ENCODE results near the gene RAD51. TPM values are rescaled to one million over a fixed set of nuclear protein-coding genes. Genes with fewer than 3 reads are reported as not detected.

RAD51 gene
- total and polyA plus RNA-seq, 5 donors = 0.20 to 1.4 (median 0.42) TPM

DNA sequence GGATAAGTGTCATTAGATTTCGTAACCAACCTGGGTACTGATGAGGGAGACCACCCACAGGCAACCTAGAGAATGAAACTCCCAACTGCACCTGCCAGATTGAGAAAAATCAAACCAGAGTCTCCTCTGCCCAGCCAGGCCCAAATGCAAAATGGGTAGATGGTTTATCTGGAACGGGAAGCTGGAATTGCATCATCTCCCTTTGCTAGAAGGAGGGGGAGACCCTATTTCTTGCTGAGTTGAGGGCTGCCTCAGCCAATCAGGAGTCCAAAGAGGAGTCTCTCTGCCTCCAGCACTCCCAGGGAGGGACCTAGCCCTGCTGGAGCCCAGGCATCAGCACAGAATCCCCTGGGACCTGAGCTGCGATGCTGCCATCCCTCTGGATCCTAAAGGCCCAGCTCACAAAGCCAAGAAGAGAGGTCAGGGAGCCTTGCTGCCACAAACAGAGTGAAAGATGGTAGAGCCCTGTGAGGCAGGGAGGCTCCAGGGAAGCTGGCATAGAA lies 52.0 kb downstream of the RAD51 start:
- ATAC-seq (peak; percentile 36 to 48), DNase-seq (no peak)
- Histone ChIP-seq H3K4me1 (ENCODE audit: control insufficient read depth, insufficient read depth, low read length) (peaks cover 2% of the 10 kb centered on the region), H3K9me3 (ENCODE audit: control insufficient read depth, low read length) (no peaks in the 10 kb centered on the region), H3K27ac (ENCODE audit: low read length) (no peak overlapping the region), H3K27me3 (ENCODE audit: control insufficient read depth, insufficient read depth) (no peaks in the 10 kb centered on the region), H3K4me3 (ENCODE audit: low read length) (no peak overlapping the region)
- intact Hi-C loops (cut with DNase I) = no loop called here
- WGBS = 61% methylated on average over 3 of the region's 3 CpGs

DNA sequence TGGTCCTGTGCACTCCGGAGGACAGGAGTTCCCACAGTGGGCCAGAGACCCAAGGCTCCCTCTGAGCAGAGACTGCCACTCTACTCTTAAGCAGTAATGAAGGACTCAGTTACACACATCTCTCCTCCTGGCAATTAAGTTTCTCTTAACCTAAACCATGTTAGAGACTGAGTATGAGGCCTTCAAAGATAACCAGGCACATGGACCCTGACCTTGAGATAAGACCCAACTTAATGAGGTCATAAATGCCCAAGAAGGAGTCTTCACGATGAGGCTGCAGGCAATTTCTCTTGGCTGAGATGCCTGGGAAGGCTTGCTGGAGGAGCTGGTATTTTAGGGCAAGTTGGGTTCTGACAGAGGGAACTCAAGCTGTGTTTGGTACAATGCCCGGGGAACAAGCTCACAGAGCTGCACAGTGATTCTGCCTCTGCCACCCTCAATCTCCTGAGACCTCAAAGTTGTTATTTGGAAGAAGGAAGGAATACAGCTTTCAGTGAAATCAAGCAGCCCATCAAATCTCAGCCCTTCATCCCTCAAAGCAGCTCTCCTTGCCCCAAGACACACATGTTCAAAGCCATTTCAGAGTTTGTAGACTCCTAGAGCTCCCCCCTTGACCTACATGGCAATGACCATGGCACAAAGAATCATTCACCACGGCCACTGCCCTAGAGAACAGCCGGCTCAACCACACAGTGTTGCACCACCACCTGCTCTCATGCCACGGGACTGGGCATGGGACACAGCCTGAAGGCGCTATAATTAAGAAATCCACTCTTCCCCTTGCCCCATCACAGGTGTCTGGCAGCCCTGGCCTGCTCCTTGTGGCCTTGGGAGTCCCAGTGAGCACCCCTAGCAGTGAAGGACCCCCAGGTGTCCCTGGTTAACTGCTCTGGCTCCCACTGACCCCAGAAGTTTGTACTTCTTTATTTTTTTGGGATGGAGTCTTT lies 53.0 kb downstream of the RAD51 start:
- Histone ChIP-seq H3K27ac (ENCODE audit: low read length) (no peak overlapping the region), H3K4me3 (ENCODE audit: low read length) (no peak overlapping the region), H3K4me1 (ENCODE audit: control insufficient read depth, insufficient read depth, low read length) (peaks cover 2% of the 10 kb centered on the region), H3K27me3 (ENCODE audit: control insufficient read depth, insufficient read depth) (no peaks in the 10 kb centered on the region), H3K9me3 (ENCODE audit: control insufficient read depth, low read length) (no peaks in the 10 kb centered on the region)
- WGBS = 77% methylated on average over 7 of the region's 7 CpGs
- ATAC-seq (no peak), DNase-seq (no peak)
- intact Hi-C loops (cut with DNase I) = no loop called here

DNA sequence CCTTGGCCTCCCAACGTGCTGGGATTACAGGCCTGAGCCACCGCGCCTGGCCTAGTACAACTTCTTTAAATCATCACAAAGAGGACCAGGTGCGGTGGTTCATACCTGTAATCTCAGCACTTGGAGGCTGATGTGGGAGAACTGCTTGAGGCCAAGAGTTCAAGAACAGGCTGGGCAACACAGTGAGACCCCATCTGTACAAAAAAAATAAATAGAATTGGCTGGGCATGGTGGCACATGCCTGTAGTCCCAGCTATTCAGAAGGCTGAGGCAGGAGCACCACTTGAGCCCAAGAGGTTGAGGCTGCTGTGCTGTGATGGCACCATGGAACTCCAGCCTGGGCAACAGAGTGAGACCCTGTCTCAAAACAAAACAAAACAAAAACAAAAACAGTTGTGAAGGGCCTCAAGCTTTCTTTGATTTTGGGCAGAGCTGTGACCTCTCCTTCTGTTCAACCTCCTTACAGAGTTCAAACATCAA lies 54.2 kb downstream of the RAD51 start:
- ATAC-seq = no peak

DNA sequence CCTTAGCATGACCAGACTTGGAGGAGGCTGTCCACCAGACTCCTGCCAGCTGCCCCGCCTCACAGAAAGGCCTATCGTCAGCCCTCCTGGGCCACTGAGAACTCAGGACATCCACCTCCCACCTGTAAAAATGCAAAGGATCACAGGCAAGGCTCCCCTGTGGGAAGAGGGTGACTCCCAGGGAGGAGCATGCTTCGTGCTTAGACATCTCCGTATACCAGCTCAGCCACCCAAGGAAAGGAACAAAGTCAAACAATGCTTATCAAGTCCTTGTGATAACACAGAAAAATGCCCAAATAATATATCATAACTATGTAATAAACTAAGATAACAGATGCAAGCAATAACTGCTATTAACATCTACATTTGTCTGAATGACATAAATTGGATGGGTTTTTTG lies 55.9 kb downstream of the RAD51 start:
- ATAC-seq (no peak), DNase-seq (no peak)
- Histone ChIP-seq H3K27ac (ENCODE audit: low read length) (no peak overlapping the region), H3K4me3 (ENCODE audit: low read length) (no peak overlapping the region), H3K27me3 (ENCODE audit: control insufficient read depth, insufficient read depth) (no peaks in the 10 kb centered on the region), H3K9me3 (ENCODE audit: control insufficient read depth, low read length) (no peaks in the 10 kb centered on the region), H3K4me1 (ENCODE audit: control insufficient read depth, insufficient read depth, low read length) (no peaks in the 10 kb centered on the region)
- 92% methylated on average over 4 of the region's 4 CpGs for WGBS
- intact Hi-C loops (cut with DNase I) = no loop called here

More for the DNA sequence above, 54.2 kb downstream of the RAD51 start:
- Histone ChIP-seq H3K4me1 (ENCODE audit: control insufficient read depth, insufficient read depth, low read length) (no peaks in the 10 kb centered on the region), H3K9me3 (ENCODE audit: control insufficient read depth, low read length) (no peaks in the 10 kb centered on the region), H3K27ac (ENCODE audit: low read length) (no peak overlapping the region), H3K4me3 (ENCODE audit: low read length) (no peak overlapping the region), H3K27me3 (ENCODE audit: control insufficient read depth, insufficient read depth) (no peaks in the 10 kb centered on the region)
- 96% methylated on average over 4 of the region's 4 CpGs for WGBS
- no peak for DNase-seq
- intact Hi-C loops (cut with DNase I) = no loop called here

DNA sequence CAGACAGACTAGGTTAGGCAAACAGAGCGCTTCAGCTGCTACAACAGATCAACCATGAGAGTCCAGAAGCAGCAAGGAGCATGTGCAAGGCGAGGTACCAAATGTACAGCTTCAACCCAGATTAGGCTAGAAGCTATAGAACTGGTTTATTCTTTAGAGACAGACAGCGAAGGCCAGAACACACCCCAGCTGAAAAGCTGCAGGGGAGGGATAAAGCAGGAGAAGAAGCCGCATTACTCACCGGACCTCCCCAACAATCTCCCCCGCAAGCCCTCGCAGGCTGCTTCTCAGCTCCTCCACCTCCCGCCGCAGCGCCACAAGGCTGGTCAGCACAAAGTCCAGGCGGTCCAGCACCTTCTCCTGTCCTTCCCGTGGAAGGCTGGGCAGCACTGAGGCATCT lies 56.8 kb downstream of the RAD51 start:
- no peak overlapping the region for H3K27ac ChIP-seq (ENCODE audit: low read length)
- WGBS = 93% methylated on average over 12 of the region's 12 CpGs
- H3K4me1 ChIP-seq (ENCODE audit: control insufficient read depth, insufficient read depth, low read length) = no peaks in the 10 kb centered on the region
- DNase-seq (no peak), ATAC-seq (no peak)
- H3K27me3 ChIP-seq (ENCODE audit: control insufficient read depth, insufficient read depth) = no peaks in the 10 kb centered on the region
- intact Hi-C loops (cut with DNase I) = no loop called here
- no peaks in the 10 kb centered on the region for H3K9me3 ChIP-seq (ENCODE audit: control insufficient read depth, low read length)
- H3K4me3 ChIP-seq (ENCODE audit: low read length) = no peak overlapping the region

DNA sequence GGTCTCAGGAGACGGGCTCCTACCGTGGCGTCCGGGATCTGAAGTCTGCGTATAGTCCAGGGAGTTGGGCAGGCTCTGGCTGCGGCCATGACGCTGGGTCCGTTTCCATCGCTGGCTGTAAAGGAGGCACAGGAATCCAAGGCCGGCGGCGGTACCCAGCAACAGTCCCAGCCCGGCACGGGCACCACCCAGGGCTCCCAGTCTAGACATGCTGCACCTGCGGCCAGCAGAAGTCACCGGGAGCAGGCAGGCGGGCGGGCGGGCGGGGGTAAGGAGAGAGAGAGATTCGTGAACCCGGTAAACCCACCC lies 59.6 kb downstream of the RAD51 start:
- DNase-seq = no peak
- intact Hi-C loops (cut with DNase I) = no loop called here
- under 1% methylated on average over 22 of the region's 22 CpGs for WGBS

DNA sequence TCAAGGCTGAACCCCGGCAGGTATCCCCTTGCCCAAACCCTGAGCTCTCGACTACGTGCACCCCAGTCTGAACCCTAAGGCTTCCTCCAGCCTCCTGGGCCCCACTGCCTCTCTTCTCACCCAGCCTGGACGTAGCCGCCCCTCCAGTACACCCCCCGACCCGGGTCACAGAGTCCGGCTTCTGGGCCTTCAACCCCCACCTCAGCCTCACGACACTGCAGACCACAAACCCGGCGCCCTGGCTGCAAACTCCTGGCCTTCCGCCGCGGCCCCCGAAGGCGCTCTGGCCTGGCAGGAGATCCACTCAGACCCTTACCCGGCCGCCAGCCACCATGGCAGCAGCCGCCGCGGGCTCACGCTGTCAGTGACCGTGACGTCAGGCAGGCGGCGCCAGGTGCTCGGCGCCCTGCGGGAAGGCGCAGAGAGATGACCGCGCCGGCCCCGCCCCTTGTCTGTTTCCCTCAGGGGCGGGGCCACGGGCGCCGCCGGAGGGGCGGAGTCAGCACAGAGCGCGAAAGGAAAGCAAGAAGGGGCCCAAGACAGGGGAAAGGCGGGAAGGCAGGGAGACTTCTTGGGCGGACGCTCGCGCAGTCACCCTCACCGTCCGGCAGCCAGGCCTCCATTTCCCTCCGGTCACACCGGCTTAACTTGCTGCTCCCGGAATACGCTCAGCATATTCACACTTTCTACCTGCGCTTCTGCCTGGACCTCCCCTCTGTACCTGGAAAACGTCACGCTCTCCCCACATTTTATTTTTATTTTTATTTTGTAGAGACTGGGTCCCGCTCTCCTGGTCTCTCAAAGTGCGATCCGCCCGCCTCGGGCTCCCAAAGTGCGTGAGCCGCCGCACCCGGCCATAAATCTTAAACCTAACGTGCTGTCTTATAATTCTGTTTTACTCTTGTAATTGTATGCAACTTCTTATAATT lies 60.2 kb downstream of the RAD51 start, which contains the start of gene RMDN3:
Gene RMDN3, minus strand, starts transcription at position 372 of the 929 bp plus-strand sequence. CDS start 471 bp downstream, outside the sequence.
- Histone ChIP-seq H3K27me3 (ENCODE audit: control insufficient read depth, insufficient read depth) (no peaks in the 10 kb centered on the region), H3K4me1 (ENCODE audit: control insufficient read depth, insufficient read depth, low read length) (no peaks in the 10 kb centered on the region), H3K27ac (ENCODE audit: low read length) (peak within 1 kb of the TSS; percentile 84), H3K4me3 (ENCODE audit: low read length) (peak within 1 kb of the TSS; percentile 88), H3K9me3 (ENCODE audit: control insufficient read depth, low read length) (no peaks in the 10 kb centered on the region)
- DNase-seq (peak; percentile 94 to 98 (median 97)), ATAC-seq (peak; percentile 98 to 99)
- WGBS = 1% methylated on average over 66 of the region's 66 CpGs
- intact Hi-C loops (cut with DNase I) = no loop called here

More for the DNA sequence above, 59.6 kb downstream of the RAD51 start:
- H3K4me1 ChIP-seq (ENCODE audit: control insufficient read depth, insufficient read depth, low read length) = no peaks in the 10 kb centered on the region
- ATAC-seq = peak; percentile 33 to 45
- no peaks in the 10 kb centered on the region for H3K27me3 ChIP-seq (ENCODE audit: control insufficient read depth, insufficient read depth)
- H3K4me3 ChIP-seq (ENCODE audit: low read length) = peak overlapping the region; percentile 88
- peak overlapping the region; percentile 59 for H3K27ac ChIP-seq (ENCODE audit: low read length)
- H3K9me3 ChIP-seq (ENCODE audit: control insufficient read depth, low read length) = no peaks in the 10 kb centered on the region

DNA sequence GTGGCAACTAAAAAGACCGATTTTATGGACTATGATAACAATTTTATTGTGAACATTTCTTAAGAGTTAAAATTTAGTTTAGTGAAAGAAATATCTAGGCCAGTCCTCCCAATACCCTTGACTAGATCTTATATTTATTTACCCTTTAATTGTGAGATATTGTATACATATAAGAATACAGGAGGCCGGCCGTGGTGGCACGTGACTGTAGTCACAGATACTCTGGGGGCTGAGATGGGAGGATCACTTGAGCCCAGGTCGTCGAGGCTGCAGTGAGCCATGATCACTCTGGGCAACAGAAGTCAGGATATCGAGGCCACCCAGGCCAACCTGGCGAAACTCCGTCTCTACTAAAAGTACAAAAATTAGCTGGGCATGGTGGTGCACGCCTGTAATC lies 60.8 kb downstream of the RAD51 start:
- no peaks in the 10 kb centered on the region for H3K9me3 ChIP-seq (ENCODE audit: control insufficient read depth, low read length)
- intact Hi-C loops (cut with DNase I) = no loop called here
- H3K27me3 ChIP-seq (ENCODE audit: control insufficient read depth, insufficient read depth) = no peaks in the 10 kb centered on the region
- 72% methylated on average over 10 of the region's 10 CpGs for WGBS
- H3K4me3 ChIP-seq (ENCODE audit: low read length) = peak overlapping the region; percentile 88
- no peak overlapping the region for H3K27ac ChIP-seq (ENCODE audit: low read length)
- no peak for ATAC-seq
- H3K4me1 ChIP-seq (ENCODE audit: control insufficient read depth, insufficient read depth, low read length) = no peaks in the 10 kb centered on the region
- no peak for DNase-seq

DNA sequence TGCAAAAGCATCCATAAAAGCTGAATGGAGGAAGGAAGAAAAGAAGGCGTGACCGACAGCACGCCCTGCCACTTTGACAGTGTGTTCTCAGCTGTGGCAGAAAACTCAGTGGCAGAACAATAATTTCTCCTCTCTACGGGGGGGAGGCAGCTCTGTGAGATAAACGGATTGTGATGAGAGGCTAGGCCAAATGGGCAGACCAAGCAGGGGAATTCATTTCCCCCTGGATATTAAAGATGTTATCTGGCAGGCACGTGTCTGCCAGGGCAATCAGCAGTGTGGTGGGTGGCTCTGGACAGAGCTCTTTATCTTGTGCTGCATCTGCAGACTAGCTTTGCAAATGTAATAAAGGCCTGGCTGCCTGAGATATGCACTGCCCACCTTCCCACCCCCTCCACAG lies 62.0 kb downstream of the RAD51 start:
- ATAC-seq = no peak

DNA sequence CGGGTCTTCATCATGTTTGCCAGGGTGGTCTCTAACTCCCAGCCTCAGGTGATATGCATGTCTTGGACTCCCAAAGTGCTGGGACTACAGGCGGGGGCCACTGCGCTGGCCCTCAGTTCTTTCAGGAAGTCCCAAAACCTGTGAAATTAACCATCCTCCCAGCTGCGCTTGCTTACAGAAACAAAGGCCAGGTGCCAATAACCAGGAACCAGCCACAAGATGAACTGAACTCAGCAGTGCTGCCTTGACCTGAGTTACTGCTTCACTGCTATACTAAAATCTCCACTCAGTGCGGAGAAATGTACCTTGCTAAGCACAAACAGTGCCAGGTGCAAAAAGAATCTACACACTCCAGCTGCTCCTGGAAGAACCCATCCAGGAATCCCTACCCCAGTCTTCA lies 65.0 kb downstream of the RAD51 start:
- WGBS = 95% methylated on average over 5 of the region's 5 CpGs
- intact Hi-C loops (cut with DNase I) = no loop called here
- Histone ChIP-seq H3K9me3 (ENCODE audit: control insufficient read depth, low read length) (no peaks in the 10 kb centered on the region), H3K4me1 (ENCODE audit: control insufficient read depth, insufficient read depth, low read length) (no peaks in the 10 kb centered on the region), H3K27ac (ENCODE audit: low read length) (no peak overlapping the region), H3K4me3 (ENCODE audit: low read length) (no peak overlapping the region), H3K27me3 (ENCODE audit: control insufficient read depth, insufficient read depth) (no peaks in the 10 kb centered on the region)
- DNase-seq (no peak), ATAC-seq (no peak)

More for the DNA sequence above, 62.0 kb downstream of the RAD51 start:
- intact Hi-C loops (cut with DNase I) = no loop called here
- no peak overlapping the region for H3K4me3 ChIP-seq (ENCODE audit: low read length)
- WGBS = 47% methylated on average over 6 of the region's 6 CpGs
- no peak for DNase-seq
- no peaks in the 10 kb centered on the region for H3K9me3 ChIP-seq (ENCODE audit: control insufficient read depth, low read length)
- no peaks in the 10 kb centered on the region for H3K27me3 ChIP-seq (ENCODE audit: control insufficient read depth, insufficient read depth)
- H3K4me1 ChIP-seq (ENCODE audit: control insufficient read depth, insufficient read depth, low read length) = no peaks in the 10 kb centered on the region
- H3K27ac ChIP-seq (ENCODE audit: low read length) = no peak overlapping the region

Data from right cardiac atrium (tissue), 5 donors.